NCI-H345 treated with DMSO at 0.1 percent for 48 hours (cell line): ENCODE data around the gene ENTHD1.

ENCODE experiments used
- DNase-seq: peaks from one replicate; lab custom pipeline; 2025; ENCODE audit not compliant: unreplicated experiment; lab: John Stamatoyannopoulos, UW

Gene ENTHD1

DNA sequence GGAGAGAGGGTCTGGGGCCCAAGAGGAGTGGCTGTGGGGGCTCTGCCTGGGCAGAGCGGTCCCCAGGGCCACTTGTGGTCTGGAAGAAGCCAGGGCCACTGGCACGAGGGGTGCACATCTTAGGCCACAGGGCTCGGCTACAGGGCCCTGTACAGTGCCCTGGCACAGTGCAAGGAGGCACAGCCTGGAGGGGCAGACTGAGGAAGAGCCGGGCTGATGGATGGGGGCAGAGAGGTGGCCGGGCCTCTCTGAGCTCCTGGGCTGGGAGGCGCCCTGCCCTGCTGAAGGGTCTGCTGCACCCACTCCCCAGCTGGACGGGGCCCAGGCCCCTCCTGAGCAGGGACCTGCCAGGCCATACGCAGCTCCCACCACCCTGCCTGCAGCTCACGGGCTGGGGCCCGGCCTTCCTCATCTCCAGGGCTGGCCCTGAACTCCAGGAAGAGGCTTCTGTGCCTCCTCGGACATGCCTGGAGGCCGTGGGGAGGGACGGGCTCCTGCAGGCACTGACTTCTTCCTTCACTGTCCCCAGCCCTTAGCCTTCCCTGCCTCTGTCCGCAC is 199.5 kb downstream of the ENTHD1 start:
- DNase-seq = no peak
